Hypothalamus (tissue), 51 donors: ENCODE results near the gene STX12.
"Not testable (repeated sequence)": the region's sequence is repeated elsewhere in the genome, so short reads cannot be mapped to it uniquely, and the experiment has no call there.

Source experiments
- DNase-seq, 51 donors: peaks; one replicate each; lab custom pipeline; 2025; lab: John Stamatoyannopoulos, UW

Gene STX12

DNA sequence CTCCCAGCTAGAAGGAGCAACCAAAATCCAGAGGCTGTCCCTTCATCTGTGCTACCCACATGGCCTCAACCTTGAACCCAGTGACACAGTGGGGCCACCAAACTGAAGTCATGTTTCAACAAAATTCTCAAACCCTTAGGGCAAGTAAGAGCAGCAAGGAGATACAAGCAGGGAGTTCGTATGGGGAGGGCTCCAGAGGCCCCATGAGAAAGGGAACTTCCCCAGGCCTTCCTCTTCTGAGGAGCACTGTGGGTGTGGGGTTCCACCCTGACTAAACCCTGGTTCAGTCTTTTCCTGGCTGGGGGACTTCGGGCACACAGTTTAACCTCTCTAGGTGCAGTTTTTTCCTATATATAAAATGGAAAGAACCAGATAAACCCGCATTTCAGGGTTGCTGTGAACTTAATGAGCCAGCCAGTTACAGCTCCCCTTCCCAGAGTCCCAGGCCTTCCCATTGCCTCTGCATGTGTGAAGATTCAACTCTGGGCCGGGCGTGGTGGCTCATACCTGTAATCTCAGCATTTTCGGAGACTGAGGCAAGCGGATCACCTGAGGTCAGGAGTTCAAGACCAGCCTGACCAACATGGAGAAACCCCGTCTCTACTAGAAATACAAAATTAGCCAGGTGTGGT is 91.4 kb downstream of the STX12 start:
- DNase-seq: no peak

GRCh38 chr1:27865821-27866220 is 92.8 kb downstream of the STX12 start:
- DNase-seq: no peak

GRCh38 chr1:27868556-27868931 is 95.5 kb downstream of the STX12 start:
- no peak for DNase-seq

DNA sequence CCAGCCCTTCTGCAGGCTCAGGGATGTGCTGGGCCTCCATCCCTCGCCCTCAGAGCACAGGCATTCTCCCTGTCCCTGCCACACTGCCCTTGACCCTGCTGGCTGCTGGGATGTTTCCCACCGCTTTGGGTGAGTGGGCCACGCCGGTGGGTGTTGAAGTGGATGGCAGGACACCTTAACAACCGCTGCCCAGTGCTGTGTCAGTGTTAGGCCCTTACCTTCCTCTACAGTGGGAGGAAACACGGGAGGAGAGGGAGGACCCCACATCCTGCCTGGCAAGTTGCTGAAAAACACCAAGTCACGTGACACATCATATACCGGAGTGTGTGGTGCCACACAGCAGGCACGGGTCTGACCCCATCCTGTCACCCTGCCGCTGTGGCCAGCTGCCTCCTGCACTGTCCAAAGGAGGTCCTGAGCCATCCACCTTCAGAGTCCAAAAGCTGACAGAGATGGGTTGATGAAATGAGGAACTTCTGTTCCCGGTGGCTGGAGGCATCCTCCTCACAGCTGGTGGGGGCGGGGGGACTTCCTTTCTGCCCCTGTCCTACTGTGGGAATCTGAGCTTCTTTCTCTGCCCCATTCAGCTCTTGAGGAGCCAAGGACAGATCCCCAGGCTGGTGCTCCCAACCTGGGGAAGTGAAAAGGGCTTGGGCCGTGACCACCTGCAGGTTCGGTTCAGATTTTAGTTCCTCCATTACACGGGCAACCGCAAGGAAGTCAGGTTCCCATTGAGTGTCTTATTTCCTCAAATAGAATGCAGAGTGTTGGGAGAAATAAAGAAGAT is 96.1 kb downstream of the STX12 start:
- DNase-seq: peak in 2 of 51 donors; percentile 22 to 31

GRCh38 chr1:27869719-27870085 is 96.7 kb downstream of the STX12 start:
- no peak for DNase-seq

DNA sequence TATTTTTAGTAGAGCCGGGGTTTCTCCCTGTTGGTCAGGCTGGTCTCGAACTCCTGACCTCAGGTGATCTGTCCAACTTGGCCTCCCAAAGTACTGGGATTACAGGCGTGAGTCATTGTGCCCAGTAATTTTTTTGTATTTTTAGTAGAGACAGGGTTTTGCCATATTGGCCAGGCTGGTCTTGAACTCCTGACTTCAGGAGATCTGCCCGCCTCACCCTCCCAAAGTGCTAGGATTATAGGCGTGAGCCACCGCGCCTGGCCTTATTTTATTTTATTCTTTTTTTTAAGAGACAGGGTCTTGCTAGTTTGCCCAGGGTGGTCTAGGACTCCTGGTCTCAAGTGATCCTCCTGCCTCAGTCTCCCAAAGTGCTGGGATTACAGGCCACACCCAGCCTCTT is 98.1 kb downstream of the STX12 start:
- not testable (repeated sequence) for DNase-seq

- DNase-seq: peak in 39 of 51 donors; percentile 11 to 83 (median 54)
These were observed 99.2 kb downstream of the STX12 start, which contains the start of gene THEMIS2 for GRCh38 chr1:27872059-27872801. Gene THEMIS2, plus strand, starts transcription at chr1:27872544. Its CDS starts 28 bp downstream, at chr1:27872572.

GRCh38 chr1:27872802-27873551 is 100.0 kb downstream of the STX12 start:
- DNase-seq: peak in 3 of 51 donors; percentile 9 to 35 (median 20)

GRCh38 chr1:27873671-27874384 is 100.8 kb downstream of the STX12 start:
- DNase-seq: no peak
